Thymus (tissue), 11 donors: ENCODE measurements around the gene TLR4. TPM values are rescaled to one million over a fixed set of nuclear protein-coding genes. Genes with fewer than 3 reads are reported as not detected.

Experiments
- DNase-seq, 9 donors: peaks; one replicate each; pipeline ENCODE4 v3.0.0-alpha.2; 2013; ENCODE audit warnings: low spot score in 9 of 9, low read depth in 6 of 9, missing footprints in 1 of 9
- H3K27ac ChIP-seq, 2 donors: one replicate each; pipeline ENCODE4 v1.5.1; 2013; ENCODE audit warnings: control low read depth in 1 of 2, low read depth in 1 of 2, low read length in 1 of 2, mild to moderate bottlenecking in 1 of 2, moderate library complexity in 1 of 2
- H3K27me3 ChIP-seq, 2 donors: one replicate each; pipeline ENCODE4 v1.5.1; 2013; ENCODE audit warnings: low read length in 1 of 2; ENCODE audit not compliant: control insufficient read depth in 2 of 2, insufficient read depth in 1 of 2
- H3K36me3 ChIP-seq, 2 donors: one replicate each; pipeline ENCODE4 v1.5.1; 2013; ENCODE audit warnings: low read length in 1 of 2, mild to moderate bottlenecking in 1 of 2, moderate library complexity in 1 of 2; ENCODE audit not compliant: control insufficient read depth in 2 of 2, insufficient read depth in 2 of 2
- H3K4me1 ChIP-seq, 2 donors: one replicate each; pipeline ENCODE4 v1.5.1; 2013; ENCODE audit warnings: low read length in 2 of 2; ENCODE audit not compliant: control insufficient read depth in 2 of 2, insufficient read depth in 2 of 2
- H3K4me3 ChIP-seq, 2 donors: one replicate each; pipeline ENCODE4 v1.5.1; 2013; ENCODE audit warnings: low read length in 2 of 2, control low read depth in 1 of 2, mild to moderate bottlenecking in 1 of 2
- H3K9me3 ChIP-seq, 2 donors: one replicate each; pipeline ENCODE4 v1.5.1; 2013; ENCODE audit warnings: low read length in 1 of 2, mild to moderate bottlenecking in 1 of 2; ENCODE audit not compliant: control insufficient read depth in 2 of 2, insufficient read depth in 1 of 2
- WGBS: extraction: QIAGEN DNeasy Blood & Tissue Kit; methylation state at CpG from one replicate; pipeline ENCODE4 v1.1.7; 2013; 5-methylcytosine and 5-hydroxymethylcytosine counted together
- polyA plus RNA-seq: library from polyadenylated mRNA; stranded (reverse); fragments of 200-250 nt; gene quantifications from one replicate; pipeline ENCODE4 v1.2.3, GENCODE V29; 2013
- total RNA-seq: library from RNA; stranded (reverse); fragments of 120-200 nt; gene quantifications from one replicate; pipeline ENCODE4 v1.2.4, GENCODE V29; 2013
- donor health status: healthy.

Gene TLR4
- total and polyA plus RNA-seq, 2 donors, result 4.7 to 8.5 TPM

DNA sequence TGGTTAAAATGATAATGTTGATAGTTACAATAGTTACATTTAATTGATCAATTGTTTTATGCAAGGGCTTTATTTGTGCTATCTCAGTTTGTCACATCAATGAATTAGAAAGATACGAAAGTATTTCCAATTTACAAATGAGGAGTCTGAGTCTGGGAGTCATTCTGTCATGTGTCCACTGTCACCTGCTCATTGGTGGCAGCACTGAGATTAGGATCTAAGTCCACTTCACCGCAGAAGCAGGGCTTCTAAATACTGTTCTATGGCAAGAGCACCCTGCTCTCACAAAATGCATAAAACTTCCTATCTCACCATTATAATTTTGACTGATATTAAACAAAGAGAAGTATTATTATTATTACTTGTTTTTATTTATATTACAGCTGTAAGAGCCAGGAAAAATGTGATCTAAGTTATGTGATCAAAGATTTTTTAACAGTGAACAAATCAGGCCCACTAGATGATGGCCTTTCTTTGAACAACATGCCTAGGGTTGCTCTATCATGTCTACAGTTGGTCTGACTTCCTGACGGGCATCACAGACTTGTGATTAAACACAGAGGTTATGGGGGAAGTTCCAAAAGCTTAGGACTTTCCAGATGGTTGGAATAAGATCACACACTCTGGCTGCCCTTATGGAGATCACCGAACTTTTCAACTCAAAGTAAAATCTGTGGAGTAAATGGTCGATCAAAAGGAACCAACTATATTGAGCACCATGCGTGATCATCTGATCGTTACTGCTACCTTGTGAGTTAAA lies 15.1 kb downstream of the TLR4 start:
- Histone ChIP-seq H3K36me3 (no peaks in the 10 kb centered on the region), H3K27me3 (no peaks in the 10 kb centered on the region), H3K4me3 (no peak overlapping the region), H3K27ac (no peak overlapping the region), H3K9me3 (no peaks in the 10 kb centered on the region), H3K4me1 (no peaks in the 10 kb centered on the region)
- no peak for DNase-seq
- 95% methylated on average over 7 of the region's 7 CpGs for WGBS

DNA sequence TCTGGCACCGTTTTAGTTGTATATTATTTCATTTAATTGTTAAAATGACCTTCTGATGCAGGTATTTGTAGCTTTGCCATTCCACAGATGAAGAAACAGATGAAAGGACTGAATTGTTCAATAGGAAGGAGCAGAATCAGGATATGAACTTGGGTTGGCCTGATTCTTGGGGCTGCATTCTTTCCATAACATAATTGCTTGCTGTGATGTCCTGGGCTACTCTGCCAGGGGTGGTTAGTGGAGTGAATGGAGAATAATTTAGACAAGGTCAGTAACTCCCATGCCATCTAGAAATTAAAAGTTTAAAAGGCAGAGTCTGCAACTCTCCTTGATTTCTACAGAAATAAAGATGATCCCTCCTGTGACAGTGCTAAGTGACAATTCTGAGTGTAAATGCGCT lies 15.9 kb downstream of the TLR4 start:
- Histone ChIP-seq H3K27me3 (no peaks in the 10 kb centered on the region), H3K4me1 (no peaks in the 10 kb centered on the region)
- WGBS, result 89% methylated on average over 2 of the region's 2 CpGs

DNA sequence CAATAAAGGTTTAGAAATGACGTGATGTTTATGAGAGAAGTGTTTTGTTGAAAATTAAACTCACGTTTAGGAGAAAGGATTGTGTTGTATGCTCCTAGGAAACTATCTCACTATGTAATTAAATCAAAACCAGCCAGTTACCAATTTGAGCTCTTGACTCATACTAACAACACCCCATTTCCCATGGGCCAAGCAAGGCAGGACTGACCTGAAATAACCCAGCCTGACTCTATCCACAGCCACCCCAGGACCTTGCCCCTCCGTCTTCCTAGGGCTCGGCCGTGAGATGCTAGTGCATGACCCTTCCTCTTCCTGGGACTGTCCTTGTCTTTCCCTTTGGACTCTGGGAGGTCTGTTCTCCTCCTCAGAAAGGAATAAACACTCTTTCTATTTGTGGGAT lies 16.4 kb downstream of the TLR4 start:
- Histone ChIP-seq H3K4me3 (no peak overlapping the region), H3K27me3 (no peaks in the 10 kb centered on the region), H3K36me3 (no peaks in the 10 kb centered on the region), H3K4me1 (no peaks in the 10 kb centered on the region), H3K27ac (no peak overlapping the region), H3K9me3 (no peaks in the 10 kb centered on the region)
- no peak for DNase-seq
- 90% methylated on average over 5 of the region's 5 CpGs for WGBS

More for the DNA sequence above, 15.9 kb downstream of the TLR4 start:
- Histone ChIP-seq H3K4me3 (no peak overlapping the region), H3K27ac (no peak overlapping the region), H3K36me3 (no peaks in the 10 kb centered on the region), H3K9me3 (no peaks in the 10 kb centered on the region)
- no peak for DNase-seq

GRCh38 chr9:117720987-117721386 lies 16.8 kb downstream of the TLR4 start:
- Histone ChIP-seq H3K36me3 (no peaks in the 10 kb centered on the region), H3K9me3 (no peaks in the 10 kb centered on the region), H3K4me3 (no peak overlapping the region), H3K27ac (no peak overlapping the region), H3K27me3 (no peaks in the 10 kb centered on the region), H3K4me1 (no peaks in the 10 kb centered on the region)
- 95% methylated on average over 2 of the region's 2 CpGs for WGBS
- DNase-seq, result no peak

DNA sequence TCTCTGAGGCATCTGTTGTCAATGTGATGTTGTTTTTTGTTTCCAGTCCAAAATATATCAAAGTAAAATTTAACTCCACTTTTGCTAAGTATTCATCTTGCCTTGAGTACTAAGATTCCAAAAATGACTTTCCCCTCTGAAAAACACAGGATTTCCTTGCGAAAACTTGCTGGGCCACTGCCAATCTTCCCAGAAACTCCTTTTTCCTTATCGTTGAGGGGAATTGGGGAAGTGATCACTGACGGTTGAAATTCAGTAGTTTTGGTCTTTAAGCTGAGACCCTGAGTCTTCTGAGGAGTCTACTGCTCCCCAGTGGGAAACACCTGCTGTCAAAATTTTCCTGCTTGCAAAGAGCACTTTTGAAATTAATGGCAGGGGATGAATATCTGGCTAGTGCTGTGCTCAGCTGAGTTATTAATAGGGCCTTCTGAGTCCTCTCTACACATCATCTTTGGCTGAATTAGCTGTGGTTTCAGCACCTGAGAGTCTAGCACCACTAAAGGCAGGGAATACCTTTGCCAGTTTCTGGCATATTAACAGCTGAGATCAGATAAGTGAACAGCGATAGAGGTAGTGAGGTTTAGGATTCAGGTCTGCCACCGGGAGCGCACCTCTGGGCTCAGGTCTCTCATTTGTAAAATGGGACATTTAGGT lies 18.0 kb downstream of the TLR4 start:
- no peaks in the 10 kb centered on the region for H3K36me3 ChIP-seq
- DNase-seq, result no peak
- no peak overlapping the region for H3K4me3 ChIP-seq
- H3K27ac ChIP-seq, result no peak overlapping the region
- no peaks in the 10 kb centered on the region for H3K9me3 ChIP-seq
- H3K27me3 ChIP-seq, result no peaks in the 10 kb centered on the region
- H3K4me1 ChIP-seq, result no peaks in the 10 kb centered on the region
- WGBS, result 66% methylated on average over 6 of the region's 6 CpGs

- H3K36me3 ChIP-seq, result no peaks in the 10 kb centered on the region
- no peak overlapping the region for H3K27ac ChIP-seq
- no peaks in the 10 kb centered on the region for H3K4me1 ChIP-seq
- H3K4me3 ChIP-seq, result no peak overlapping the region
- DNase-seq, result no peak
- no peaks in the 10 kb centered on the region for H3K27me3 ChIP-seq
- H3K9me3 ChIP-seq, result no peaks in the 10 kb centered on the region
- 39% methylated on average over 3 of the region's 3 CpGs for WGBS
Observed at GRCh38 chr9:117723986-117724625, 19.9 kb downstream of the TLR4 start.

DNA sequence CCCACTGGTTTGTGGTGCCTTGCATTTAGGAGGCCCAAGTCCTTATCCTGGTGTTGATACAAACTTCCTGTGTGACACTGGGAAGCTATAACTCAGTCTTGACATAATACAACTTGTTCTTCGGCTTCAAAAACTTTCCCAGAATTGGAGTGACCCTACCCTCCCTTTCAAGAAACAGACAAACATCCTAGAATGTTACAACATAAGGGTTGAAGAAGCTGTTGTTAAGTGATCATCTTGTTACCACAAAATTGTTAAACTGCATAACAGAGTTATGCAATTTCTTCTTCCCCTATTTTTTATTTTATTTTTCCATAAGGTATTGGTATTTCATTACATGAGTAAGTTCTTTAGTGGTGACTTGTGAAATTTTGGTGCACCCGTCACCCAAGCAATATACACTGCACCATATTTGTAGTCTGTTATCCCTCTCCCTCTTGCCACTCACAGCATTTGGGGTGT lies 21.3 kb downstream of the TLR4 start:
- H3K4me1 ChIP-seq, result no peaks in the 10 kb centered on the region

DNA sequence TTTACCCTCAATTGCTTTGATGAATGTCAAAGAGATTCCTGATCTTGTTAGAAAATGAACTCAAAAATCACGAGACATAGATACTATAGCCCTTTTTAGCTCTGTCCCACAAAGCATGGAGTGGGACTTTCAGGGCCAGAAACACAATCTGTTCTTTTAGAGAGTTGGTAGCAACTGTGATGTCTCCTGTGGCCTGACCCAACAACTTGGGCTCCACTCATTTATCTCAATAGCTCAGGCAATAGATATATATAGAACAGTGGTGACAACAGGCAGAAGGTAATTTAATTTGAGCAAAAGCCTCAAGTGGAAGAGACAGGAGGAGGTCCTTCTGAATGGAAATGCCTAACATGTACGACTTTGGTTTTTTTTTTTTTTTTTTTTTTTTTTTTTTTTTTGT lies 25.2 kb downstream of the TLR4 start:
- Histone ChIP-seq H3K9me3 (no peaks in the 10 kb centered on the region), H3K27ac (no peak overlapping the region)
- 90% methylated on average over 2 of the region's 2 CpGs for WGBS

More for the DNA sequence above, 21.3 kb downstream of the TLR4 start:
- Histone ChIP-seq H3K36me3 (no peaks in the 10 kb centered on the region), H3K27ac (no peak overlapping the region), H3K9me3 (no peaks in the 10 kb centered on the region), H3K4me3 (no peak overlapping the region), H3K27me3 (no peaks in the 10 kb centered on the region)
- 83% methylated on average over 2 of the region's 2 CpGs for WGBS
- DNase-seq, result no peak

GRCh38 chr9:117732494-117732893 lies 28.3 kb downstream of the TLR4 start:
- Histone ChIP-seq H3K27ac (no peak overlapping the region), H3K4me3 (no peak overlapping the region), H3K9me3 (no peaks in the 10 kb centered on the region), H3K27me3 (no peaks in the 10 kb centered on the region), H3K4me1 (no peaks in the 10 kb centered on the region), H3K36me3 (no peaks in the 10 kb centered on the region)
- DNase-seq, result no peak
- whole genome bisulfite sequencing, result 94% methylated on average over 6 of the region's 6 CpGs

More for the DNA sequence above, 25.2 kb downstream of the TLR4 start:
- DNase-seq, result no peak
- no peaks in the 10 kb centered on the region for H3K27me3 ChIP-seq
- no peaks in the 10 kb centered on the region for H3K36me3 ChIP-seq
- H3K4me1 ChIP-seq, result no peaks in the 10 kb centered on the region
- H3K4me3 ChIP-seq, result no peak overlapping the region
